Stimulated activated CD8-positive, alpha-beta memory T cell treated with anti-CD3 and anti-CD28 coated beads, Interleukin-15, amount 100 ng/mL, for 24 hours (primary cell): Measurements from ENCODE around the gene SMURF2.

Experiments used
- DNase-seq: peaks from one replicate; pipeline ENCODE4 v3.0.0-alpha.2; 2020; ENCODE audit warnings: low read depth

The SMURF2 gene

DNA sequence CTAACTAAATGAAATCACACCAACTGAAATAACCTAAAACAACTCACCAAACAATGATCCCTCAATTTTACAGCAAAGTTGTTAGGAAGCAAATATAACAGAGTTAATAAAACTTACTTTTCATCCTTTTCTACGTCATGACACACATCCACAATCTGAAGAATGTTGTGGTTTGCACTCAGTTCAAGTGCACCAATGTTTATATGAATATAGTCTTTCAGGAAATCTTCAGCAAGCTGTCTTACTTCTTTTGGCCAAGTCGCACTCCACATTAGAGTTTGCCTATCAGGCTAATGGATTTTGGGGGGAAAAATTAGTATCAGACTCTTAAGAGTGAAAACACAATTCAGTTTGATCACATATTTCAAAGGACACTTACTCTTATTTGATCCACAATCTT is 159.3 kb downstream of the SMURF2 start:
- DNase-seq: no peak

- DNase-seq: no peak
Observed at GRCh38 chr17:64502021-64502420, 160.1 kb downstream of the SMURF2 start.

GRCh38 chr17:64500862-64501765 is 161.0 kb downstream of the SMURF2 start:
- no peak for DNase-seq

GRCh38 chr17:64500487-64500859 is 161.6 kb downstream of the SMURF2 start:
- no peak for DNase-seq

DNA sequence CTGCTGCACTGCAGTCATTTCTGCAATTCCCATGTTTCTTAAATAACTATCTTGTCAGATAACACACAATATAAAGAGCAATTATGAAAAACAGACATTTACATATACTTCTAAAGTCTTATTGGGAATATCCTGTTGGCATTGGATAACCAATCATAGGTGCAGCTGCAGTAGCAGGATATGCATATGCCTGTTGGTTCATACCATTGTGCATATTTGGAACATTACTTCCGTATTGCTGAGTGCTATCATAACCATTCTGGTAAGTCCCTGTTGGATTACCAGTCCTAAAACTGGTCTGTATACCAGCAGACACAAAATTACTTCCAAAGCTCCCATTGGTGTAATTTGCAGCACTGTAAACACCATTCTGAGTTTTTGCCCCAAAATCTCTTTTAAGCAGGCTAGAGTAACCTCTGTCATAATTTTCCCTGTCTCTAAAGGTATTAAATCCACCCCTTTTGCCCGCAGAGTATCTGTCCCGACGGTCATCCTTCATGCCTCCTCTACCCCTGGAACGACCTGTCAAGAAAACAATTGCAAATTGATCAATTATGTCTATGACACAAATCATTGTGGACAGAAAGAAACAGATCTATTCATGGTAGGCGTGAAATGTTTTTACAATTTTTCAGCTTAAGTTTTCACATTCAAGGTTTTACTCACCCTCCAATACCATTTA is 162.2 kb downstream of the SMURF2 start:
- DNase-seq: no peak

- no peak for DNase-seq
Observed at GRCh38 chr17:64498308-64499203, 163.6 kb downstream of the SMURF2 start.

- no peak for DNase-seq
Observed at GRCh38 chr17:64497565-64498035, 164.5 kb downstream of the SMURF2 start.

GRCh38 chr17:64496786-64497564 is 165.1 kb downstream of the SMURF2 start, which contains the start of gene POLG2:
Gene POLG2, minus strand, starts transcription at chr17:64497054. Its CDS starts 86 bp downstream, at chr17:64496968.
- DNase-seq: peak; percentile 92

GRCh38 chr17:64496348-64496785 is 165.7 kb downstream of the SMURF2 start:
- no peak for DNase-seq
